Measurements from ENCODE around the gene CDC42.
A peak's percentile ranks its signal among the peaks of the same experiment; 100 is the strongest.

- TF ChIP-seq POLR2A (IDR thresholded peaks at IDR 0.05; ENCODE audit: low read depth, low read length) (no peak), POLR2AphosphoS5 (IDR thresholded peaks at IDR 0.05; ENCODE audit: low read depth, low read length) (no peak), TAF1 (IDR thresholded peaks at IDR 0.05; ENCODE audit: low read depth, low read length) (no peak), POU2F2 (IDR thresholded peaks at IDR 0.05; ENCODE audit: low read depth, low read length) (no peak), SPI1 (IDR thresholded peaks at IDR 0.05; ENCODE audit: low read depth, low read length) (peak; percentile 60)
These were observed 25.2 kb downstream of the CDC42 start for GRCh38 chr1:22077728-22078127.
